Measurements from ENCODE around the gene FAM53B.

DNA sequence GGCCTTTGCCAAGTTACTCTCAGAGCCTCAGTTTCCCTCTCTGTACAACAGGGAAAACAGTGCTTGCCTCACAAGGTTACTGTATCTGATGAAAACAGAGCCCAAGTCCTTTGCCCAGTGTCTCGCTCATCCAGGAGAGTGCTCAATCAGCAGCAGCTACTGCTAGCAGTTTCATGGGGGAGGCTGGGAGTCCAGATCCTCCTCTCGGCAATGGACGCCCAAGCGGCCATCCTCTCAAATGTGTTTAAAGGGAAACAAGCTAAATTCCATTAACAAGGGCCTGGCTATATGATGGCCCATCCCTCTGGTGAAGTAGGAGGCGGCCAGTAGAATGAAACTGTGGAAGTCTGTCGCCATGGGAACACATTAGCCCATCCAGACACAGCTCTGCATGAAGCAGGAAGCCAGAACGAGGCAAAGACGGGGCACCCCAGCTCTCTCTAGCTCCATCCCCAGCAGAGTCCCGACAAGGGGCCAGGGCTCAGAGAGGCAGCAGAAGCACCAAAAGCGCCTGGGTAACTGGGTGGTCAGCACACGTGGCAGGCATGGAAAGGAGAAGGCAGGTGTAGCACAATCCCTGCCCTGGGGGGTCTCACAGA is 35.2 kb downstream of the FAM53B start:
- TF ChIP-seq EZH2 (IDR thresholded peaks at IDR 0.05; ENCODE audit: borderline replicate concordance, low read depth, low read length, poor library complexity, severe bottlenecking), result no peak
- TF ChIP-seq, protein P1, sequence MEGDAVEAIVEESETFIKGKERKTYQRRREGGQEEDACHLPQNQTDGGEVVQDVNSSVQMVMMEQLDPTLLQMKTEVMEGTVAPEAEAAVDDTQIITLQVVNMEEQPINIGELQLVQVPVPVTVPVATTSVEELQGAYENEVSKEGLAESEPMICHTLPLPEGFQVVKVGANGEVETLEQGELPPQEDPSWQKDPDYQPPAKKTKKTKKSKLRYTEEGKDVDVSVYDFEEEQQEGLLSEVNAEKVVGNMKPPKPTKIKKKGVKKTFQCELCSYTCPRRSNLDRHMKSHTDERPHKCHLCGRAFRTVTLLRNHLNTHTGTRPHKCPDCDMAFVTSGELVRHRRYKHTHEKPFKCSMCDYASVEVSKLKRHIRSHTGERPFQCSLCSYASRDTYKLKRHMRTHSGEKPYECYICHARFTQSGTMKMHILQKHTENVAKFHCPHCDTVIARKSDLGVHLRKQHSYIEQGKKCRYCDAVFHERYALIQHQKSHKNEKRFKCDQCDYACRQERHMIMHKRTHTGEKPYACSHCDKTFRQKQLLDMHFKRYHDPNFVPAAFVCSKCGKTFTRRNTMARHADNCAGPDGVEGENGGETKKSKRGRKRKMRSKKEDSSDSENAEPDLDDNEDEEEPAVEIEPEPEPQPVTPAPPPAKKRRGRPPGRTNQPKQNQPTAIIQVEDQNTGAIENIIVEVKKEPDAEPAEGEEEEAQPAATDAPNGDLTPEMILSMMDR (conservative IDR thresholded peaks at IDR 0.05; ENCODE audit: low read depth, low read length), result no peak

Data from A673 (cell line).